ENCODE measurements around the gene PRKAG1.
"Not testable (repeated sequence)": the region's sequence is repeated elsewhere in the genome, so short reads cannot be mapped to it uniquely, and the experiment has no call there.

Gene PRKAG1

GRCh38 chr12:49018261-49019119 is at the start of gene PRKAG1:
PRKAG1 (minus strand) TSS chr12:49018776; CDS start chr12:49018740, 36 bp downstream.
- DNase-seq: peak; percentile 96

- DNase-seq: no peak
Measured at GRCh38 chr12:49066120-49066519, 47.5 kb upstream of the PRKAG1 start.

- DNase-seq: no peak
Measured at GRCh38 chr12:49064767-49065152, 46.2 kb upstream of the PRKAG1 start.

- DNase-seq: not testable (repeated sequence)
Measured at GRCh38 chr12:49061916-49062315, 43.3 kb upstream of the PRKAG1 start.

- DNase-seq: no peak
Measured at GRCh38 chr12:49061157-49061650, 42.6 kb upstream of the PRKAG1 start.

GRCh38 chr12:49060237-49061156 is 41.9 kb upstream of the PRKAG1 start, which contains the start of gene KMT2D:
KMT2D (minus strand) TSS chr12:49060794; CDS start chr12:49055324, 5,470 bp downstream.
- peak; percentile 97 for DNase-seq

GRCh38 chr12:49059299-49060171 is 41.0 kb upstream of the PRKAG1 start:
- DNase-seq: no peak

GRCh38 chr12:49059045-49059298 is 40.4 kb upstream of the PRKAG1 start:
- no peak for DNase-seq

- no peak for DNase-seq
Measured at GRCh38 chr12:49058366-49059044, 39.9 kb upstream of the PRKAG1 start.

GRCh38 chr12:49057888-49058287 is 39.3 kb upstream of the PRKAG1 start:
- DNase-seq: no peak

GRCh38 chr12:49055978-49056754 is 37.6 kb upstream of the PRKAG1 start:
- DNase-seq: peak; percentile 84

GRCh38 chr12:49055092-49055491 is 36.5 kb upstream of the PRKAG1 start:
- no peak for DNase-seq

GRCh38 chr12:49054524-49054923 is 35.9 kb upstream of the PRKAG1 start:
- DNase-seq: peak; percentile 25

GRCh38 chr12:49054096-49054495 is 35.5 kb upstream of the PRKAG1 start:
- no peak for DNase-seq

- DNase-seq: peak; percentile 39
Measured at GRCh38 chr12:49052451-49053208, 34.1 kb upstream of the PRKAG1 start.

- DNase-seq: no peak
Measured at GRCh38 chr12:49051777-49052438, 33.3 kb upstream of the PRKAG1 start.

GRCh38 chr12:49051373-49051764 is 32.8 kb upstream of the PRKAG1 start:
- DNase-seq: no peak

- DNase-seq: no peak
Measured at GRCh38 chr12:49050507-49051372, 32.2 kb upstream of the PRKAG1 start.

Measured in 8988T (cell line).